ENCODE measurements around the gene NT5DC4. TPM values are rescaled to one million over a fixed set of nuclear protein-coding genes. Genes with fewer than 3 reads are reported as not detected.
A peak's percentile ranks its signal among the peaks of the same experiment; 100 is the strongest.

The NT5DC4 gene
- total RNA-seq, 1 donor from 2014 or later, result not detected

DNA sequence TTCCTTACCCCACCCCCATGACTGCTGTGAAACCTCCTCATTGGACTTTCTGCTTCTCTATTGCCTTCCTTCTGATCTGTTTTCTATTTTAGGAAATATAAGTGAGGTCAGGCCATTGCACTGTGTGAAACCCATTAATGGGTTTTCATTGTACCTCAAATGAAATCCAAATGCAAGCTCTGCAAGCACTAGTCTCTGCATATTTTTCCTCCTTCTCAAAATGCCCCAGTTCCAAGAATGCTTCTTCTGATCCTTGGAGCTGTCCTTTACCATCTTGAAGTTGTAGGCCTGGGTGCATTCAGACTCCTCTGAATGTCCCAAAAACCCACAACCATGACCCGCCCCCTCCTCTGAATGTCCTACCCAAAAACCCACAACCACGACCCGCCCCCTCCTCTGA lies 55.3 kb downstream of the NT5DC4 start:
- FAIRE-seq, result no peak
- DNase-seq (ENCODE audit: low spot score in 2 of 2), result no peak

DNA sequence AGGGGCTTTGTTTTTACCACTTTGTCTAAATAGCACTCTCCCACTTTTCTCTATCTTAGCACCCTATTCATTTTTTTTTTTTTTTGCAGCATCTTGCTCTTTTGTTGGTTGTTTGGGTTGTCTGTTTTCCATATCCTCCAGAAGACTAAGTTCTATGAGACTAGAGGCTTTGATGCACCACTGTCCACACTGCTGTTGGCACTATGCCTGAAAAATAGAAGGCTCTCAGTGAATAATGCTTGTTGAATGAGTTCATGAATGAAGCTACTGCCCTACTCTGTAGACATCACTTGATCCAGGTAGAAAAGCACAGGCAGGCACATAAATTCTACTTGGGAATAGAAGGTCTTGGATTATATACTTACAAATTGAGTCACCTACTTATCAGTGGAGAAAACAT lies 56.2 kb downstream of the NT5DC4 start:
- no peak for FAIRE-seq
- no peak for DNase-seq (ENCODE audit: low spot score in 2 of 2)

DNA sequence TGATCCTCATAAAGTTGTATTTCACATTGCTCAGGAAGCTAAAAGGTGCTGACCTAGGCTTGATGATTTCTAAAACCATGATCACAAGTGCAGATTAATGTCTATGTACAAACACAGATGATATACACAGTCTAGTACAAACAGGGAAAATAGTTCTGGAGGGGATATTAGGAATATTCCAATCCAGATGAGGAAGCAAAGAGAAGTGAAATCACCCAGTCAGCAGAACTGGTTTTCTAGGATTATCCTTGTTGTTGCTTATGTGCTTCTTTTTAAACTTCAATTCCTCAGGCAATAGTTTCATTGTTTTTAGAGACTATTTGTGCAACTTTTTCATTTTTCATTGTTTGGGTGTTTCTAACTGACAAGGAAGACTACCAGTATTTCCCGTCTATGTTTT lies 58.8 kb downstream of the NT5DC4 start:
- DNase-seq (ENCODE audit: low spot score in 2 of 2), result no peak
- no peak for FAIRE-seq

DNA sequence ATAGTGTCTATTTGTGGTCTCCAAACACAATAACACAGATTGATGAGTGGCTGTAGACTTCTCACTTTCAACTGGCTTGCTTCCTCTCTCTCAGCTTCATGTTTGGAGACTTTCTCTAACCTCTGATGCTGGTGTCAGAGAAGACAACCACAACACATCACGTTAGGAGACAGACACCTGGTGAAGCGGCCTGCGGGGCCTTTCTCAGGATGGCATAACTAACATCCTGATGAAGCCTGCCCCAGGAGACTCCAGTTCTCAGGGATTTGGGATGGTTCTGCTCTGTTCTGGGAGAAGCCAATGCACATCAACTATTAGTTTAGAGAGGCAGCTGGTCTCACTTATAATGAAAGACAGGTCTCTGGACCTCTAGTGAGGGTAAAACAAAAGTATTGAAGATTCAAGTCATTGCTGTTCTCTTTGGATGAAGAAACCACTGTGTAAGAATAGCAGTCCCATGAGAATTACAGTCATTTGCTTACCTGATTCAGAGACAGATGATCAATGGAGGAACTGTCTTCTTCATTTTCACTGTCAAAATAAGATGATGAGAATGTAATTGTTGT lies 61.5 kb downstream of the NT5DC4 start:
- DNase-seq (ENCODE audit: low spot score in 2 of 2), result no peak
- FAIRE-seq, result no peak

DNA sequence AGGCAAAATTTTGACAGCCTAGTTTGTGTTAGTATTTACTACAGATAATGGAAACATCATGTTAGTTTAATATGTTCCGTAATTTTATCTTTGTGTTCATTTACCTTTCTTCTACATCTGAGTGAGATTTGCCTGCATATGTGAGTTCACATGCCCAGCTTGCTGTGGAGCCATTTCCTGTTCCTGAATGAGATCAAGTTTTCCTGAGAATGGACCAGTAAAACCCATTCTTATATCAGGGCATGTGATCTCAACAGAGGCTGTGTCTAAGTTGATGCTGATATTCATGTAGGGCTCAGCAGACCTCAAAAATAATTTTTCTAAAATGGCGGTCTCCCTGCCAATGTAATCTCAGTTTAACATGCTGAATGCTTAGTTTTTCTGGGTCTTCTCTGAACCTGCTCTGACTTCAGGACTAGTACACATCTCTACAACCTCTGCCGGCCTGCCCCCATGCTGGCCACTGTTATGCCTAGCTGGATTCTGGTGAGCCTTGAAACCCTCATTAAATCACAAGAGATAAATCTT lies 62.4 kb downstream of the NT5DC4 start:
- DNase-seq (ENCODE audit: low spot score in 2 of 2) (no peak), FAIRE-seq (no peak)

DNA sequence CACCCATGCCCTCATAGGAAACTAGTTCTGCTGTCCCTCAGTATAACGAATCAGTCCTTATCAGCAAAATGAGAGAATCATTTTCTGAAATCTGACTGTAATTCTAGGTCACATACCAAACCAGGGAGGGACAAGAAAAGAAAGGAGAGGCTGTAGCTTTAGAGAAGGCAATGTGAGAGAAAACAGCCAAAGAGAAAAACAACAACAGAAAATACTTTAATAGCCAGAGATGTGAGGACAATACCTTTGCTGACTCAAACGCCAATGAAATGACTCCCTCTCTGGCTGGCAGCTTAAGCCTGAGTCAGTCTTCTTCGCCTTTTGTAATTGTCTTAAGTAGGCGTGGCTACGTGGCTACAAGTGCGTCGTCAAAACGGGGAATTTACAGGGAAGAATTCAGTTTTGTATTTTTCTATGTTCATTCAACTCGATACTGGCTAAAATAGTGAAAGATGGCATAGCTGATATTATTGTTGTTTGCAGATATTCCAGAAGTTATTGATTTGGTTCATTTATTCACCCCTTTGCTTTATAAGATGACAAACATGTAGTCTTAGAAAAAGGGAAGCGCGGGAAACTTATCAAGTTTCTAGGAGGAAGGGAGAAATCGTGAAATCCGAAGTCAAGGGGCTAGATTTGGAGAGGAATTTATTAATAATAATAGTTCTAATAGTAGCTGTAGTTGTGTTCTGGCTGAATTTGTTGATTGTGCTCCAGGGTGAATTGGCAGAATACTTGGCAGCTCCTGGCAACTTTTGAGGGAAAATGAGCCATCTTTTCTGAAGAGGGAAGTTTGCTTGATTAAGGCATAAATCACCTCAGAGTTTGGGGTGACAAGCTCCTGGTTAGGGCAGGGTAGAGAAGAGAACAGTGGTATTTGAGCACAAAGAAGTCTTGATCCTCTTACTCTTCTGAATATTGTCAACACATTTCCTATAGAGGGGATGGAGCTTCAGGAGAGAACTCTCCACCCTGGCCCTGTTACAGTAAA lies 63.7 kb downstream of the NT5DC4 start, which contains the start of gene IL1A:
Gene IL1A (minus strand): TSS at position 295 of the 991 bp plus-strand sequence. CDS start 723 bp downstream, outside the sequence.
- DNase-seq (ENCODE audit: low spot score in 2 of 2) (peak in 1 of 2 donors; percentile 16), FAIRE-seq (no peak)

DNA sequence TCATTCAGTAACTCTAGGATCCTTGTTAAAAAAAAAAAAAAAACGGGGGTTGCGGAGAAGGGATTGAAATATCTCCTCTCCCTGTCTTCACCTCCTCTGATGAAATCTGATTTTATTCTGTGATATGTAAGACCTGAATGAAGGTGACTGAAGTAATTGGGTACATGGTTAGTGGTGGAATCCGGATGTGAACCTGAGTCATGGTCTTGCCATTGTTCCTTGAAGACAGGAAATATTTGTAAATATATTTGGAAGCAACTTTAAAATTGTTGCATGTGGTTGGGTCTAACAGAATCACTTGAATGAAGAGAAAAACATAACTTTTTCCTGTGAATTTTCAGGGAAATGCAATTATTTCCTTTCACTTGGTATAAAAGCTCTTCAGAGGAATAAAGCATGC lies 66.5 kb downstream of the NT5DC4 start:
- FAIRE-seq (no peak), DNase-seq (ENCODE audit: low spot score in 2 of 2) (no peak)

DNA sequence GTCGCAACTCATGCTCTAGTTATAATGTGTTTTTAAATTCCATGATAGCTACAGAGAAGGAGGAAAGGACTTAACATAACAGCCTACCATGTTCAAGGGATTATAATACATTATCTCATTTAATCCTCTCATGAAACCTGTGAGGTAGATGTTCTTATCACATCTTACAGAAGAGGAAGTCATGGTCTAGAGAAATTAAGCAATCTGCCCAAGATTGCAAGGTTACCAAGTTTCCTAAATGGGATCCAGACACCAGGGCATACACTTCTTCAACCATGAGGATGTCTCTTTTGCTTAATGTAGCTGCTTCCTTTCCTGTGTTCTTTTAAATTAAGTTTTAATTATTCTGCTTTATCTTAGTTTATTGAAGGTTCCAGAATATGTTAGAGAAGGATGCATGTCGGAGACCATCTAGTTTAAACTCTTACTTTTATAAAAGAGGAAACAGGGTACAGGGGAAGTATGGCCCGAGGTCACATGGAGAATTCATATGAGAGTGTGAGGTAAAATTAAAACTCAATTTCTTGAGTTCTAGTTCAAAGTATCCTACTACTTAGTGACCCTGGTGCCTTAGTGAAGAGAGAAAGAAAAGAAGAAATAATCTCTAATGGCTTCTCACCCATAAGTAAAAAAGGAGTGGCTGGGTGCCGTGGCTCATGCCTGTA lies 67.0 kb downstream of the NT5DC4 start:
- FAIRE-seq (no peak), DNase-seq (ENCODE audit: low spot score in 2 of 2) (no peak)

DNA sequence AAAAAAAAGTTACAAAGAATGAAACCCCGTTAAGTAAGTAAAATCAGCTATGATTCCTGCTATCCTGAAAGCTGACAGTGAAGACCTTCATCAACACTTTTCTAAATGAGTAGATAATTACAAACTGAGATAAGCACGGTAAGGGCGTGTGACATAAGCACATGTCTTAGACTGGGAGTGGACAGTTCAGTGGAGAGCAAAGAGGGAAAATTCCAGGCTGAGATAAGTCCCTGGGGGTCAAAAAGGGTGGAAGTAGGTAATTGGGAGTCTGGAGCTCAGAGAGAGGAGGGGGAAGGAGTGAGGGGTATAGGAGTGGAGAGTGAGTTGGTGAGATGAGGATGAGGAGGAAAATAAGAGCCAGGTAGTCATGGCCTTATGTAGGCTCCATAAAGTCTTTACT lies 67.8 kb downstream of the NT5DC4 start:
- FAIRE-seq, result no peak

More for the DNA sequence above, 67.8 kb downstream of the NT5DC4 start:
- no peak for DNase-seq (ENCODE audit: low spot score in 2 of 2)

Other genes with a start within 250 kb of the NT5DC4 start
- 70.1 TPM for gene TTL, start 238.9 kb upstream of the NT5DC4 start, total RNA-seq
- 33.0 TPM for gene POLR1B, start 178.6 kb upstream of the NT5DC4 start, total RNA-seq
- 3.3 TPM for gene CHCHD5, start 136.4 kb upstream of the NT5DC4 start, total RNA-seq
- 21.6 TPM for gene SLC20A1, start 75.1 kb upstream of the NT5DC4 start, total RNA-seq
- gene CKAP2L, start 43.6 kb downstream of the NT5DC4 start, total RNA-seq, result 2.0 TPM
- 0.41 TPM for gene IL1A, start 63.5 kb downstream of the NT5DC4 start, total RNA-seq
- 0.41 TPM for gene IL1B, start 115.8 kb downstream of the NT5DC4 start, total RNA-seq
- gene IL37, start 190.1 kb downstream of the NT5DC4 start, total RNA-seq, result not detected

All from frontal cortex (tissue), 4 donors.